ENCODE results near the gene SYDE1.

SYDE1 gene

DNA sequence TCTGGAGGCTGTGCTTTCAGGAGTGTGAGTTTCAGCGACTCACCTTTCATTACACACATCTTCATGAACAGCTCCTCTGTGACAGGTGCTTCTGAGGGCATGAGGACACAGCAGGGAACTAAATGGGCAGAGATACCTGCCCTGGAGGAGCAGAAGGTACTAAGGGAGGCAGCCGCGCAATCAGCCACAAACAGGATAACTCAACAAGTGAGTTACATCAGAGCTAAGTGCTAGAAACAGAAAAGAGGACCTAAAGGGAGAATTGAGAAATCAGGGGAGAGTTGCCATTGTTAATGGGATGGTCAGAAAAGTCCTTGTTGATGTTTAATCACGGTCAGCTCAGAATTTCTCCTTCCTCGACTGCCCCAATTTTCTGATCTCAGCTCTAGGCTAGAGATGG is 42.5 kb downstream of the SYDE1 start:
- DNase-seq (ENCODE audit: low read depth): no peak
- TF ChIP-seq, protein P1, sequence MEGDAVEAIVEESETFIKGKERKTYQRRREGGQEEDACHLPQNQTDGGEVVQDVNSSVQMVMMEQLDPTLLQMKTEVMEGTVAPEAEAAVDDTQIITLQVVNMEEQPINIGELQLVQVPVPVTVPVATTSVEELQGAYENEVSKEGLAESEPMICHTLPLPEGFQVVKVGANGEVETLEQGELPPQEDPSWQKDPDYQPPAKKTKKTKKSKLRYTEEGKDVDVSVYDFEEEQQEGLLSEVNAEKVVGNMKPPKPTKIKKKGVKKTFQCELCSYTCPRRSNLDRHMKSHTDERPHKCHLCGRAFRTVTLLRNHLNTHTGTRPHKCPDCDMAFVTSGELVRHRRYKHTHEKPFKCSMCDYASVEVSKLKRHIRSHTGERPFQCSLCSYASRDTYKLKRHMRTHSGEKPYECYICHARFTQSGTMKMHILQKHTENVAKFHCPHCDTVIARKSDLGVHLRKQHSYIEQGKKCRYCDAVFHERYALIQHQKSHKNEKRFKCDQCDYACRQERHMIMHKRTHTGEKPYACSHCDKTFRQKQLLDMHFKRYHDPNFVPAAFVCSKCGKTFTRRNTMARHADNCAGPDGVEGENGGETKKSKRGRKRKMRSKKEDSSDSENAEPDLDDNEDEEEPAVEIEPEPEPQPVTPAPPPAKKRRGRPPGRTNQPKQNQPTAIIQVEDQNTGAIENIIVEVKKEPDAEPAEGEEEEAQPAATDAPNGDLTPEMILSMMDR (IDR thresholded peaks at IDR 0.05; ENCODE audit: control insufficient read depth, insufficient read depth, low read depth, low read length, missing control alignments): no peak
- no peak overlapping the region for H3K4me3 ChIP-seq (ENCODE audit: control insufficient read depth, low read depth, low read length)

DNA sequence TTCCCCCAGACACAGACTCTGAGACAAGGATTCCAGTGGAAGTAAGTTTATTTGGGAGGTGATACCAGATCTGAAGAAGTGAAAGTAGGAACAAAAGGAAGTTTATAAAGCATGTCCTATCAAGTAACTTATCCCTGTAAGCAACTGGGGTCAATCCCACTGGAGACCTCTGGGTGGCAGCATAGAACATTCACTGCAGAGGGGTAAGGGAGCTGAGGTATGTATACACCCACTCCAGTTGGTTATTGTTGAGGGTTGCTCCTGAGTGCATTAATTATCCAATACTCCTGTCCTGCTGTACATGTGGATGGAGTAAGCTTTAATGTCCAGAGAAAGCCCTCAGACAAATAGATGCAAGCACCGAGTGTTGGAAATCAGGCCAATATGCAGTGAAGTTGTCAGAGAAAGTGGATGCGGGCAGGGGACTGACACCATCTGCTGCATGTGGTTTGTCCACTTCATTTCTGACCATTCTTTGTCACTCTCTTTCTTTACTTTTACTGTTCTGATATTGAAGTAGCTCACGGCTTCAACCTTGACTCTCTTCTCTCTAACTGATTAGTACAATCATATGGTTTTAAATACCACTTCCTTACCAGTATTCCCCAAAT is 46.9 kb downstream of the SYDE1 start:
- TF ChIP-seq, protein P1 (IDR thresholded peaks at IDR 0.05; ENCODE audit: control insufficient read depth, insufficient read depth, low read depth, low read length, missing control alignments): peak; percentile 67
- no peak for DNase-seq (ENCODE audit: low read depth)
- no peak overlapping the region for H3K4me3 ChIP-seq (ENCODE audit: control insufficient read depth, low read depth, low read length)

DNA sequence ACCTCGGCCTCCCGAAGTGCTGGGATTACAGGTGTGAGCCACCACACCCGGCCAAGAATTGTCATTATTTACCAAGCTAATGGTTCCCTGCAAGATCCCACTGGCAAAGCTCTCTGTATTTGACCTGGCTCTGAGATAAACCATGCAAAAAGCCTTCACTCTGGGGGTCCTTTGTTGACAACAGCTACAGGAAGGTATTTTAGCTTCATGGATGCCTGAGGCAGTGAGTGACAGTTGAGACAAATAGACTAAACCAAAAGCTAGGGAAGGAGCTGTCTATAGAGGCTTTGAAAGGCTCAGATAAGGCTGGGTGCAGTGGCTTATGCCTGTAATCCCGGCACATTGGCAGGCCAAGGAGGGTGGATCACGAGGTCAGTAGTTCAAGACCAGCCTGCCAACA is 48.1 kb downstream of the SYDE1 start:
- no peak overlapping the region for H3K4me3 ChIP-seq (ENCODE audit: control insufficient read depth, low read depth, low read length)
- TF ChIP-seq, protein P1 (IDR thresholded peaks at IDR 0.05; ENCODE audit: control insufficient read depth, insufficient read depth, low read depth, low read length, missing control alignments): no peak
- no peak for DNase-seq (ENCODE audit: low read depth)

DNA sequence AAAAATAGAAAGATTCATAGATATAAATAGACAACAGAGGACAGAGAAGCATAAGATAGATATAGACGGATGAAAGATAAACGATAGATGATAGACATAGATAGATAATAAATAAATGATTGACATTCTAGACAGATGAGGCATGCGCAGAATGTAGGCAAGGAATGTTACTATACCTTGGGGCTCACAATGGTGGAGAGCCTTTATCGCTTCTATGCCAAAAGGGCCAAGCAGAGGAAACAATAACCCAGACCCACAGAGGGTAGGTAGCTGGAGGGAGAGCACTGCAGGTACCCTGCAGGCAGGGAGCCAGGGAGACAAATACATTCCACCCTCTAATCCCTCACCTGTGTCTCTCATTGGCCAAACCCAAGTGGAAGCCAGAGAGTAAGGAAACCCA is 49.2 kb downstream of the SYDE1 start:
- TF ChIP-seq, protein P1 (IDR thresholded peaks at IDR 0.05; ENCODE audit: control insufficient read depth, insufficient read depth, low read depth, low read length, missing control alignments): no peak
- no peak for DNase-seq (ENCODE audit: low read depth)
- no peak overlapping the region for H3K4me3 ChIP-seq (ENCODE audit: control insufficient read depth, low read depth, low read length)

DNA sequence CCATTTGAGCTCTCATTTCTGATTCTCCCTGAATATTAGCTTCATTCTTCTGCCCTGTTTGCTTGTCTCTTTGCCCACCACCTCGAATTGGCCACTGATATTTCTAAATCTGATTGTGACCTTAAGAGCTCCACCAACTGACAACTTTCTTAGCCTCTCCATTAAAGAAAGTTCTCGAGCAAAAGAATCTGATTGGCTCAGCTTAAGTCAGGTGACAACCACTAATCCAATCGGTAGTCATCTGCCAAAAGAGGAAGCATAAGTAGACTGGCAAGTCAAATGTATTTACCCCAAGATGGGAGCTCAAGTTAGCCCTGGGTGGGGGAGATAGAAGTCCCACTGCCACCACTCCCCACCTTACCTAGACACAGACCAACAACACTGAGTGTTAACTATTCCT is 52.0 kb downstream of the SYDE1 start:
- TF ChIP-seq, protein P1 (IDR thresholded peaks at IDR 0.05; ENCODE audit: control insufficient read depth, insufficient read depth, low read depth, low read length, missing control alignments): no peak
- no peak overlapping the region for H3K4me3 ChIP-seq (ENCODE audit: control insufficient read depth, low read depth, low read length)
- no peak for DNase-seq (ENCODE audit: low read depth)

DNA sequence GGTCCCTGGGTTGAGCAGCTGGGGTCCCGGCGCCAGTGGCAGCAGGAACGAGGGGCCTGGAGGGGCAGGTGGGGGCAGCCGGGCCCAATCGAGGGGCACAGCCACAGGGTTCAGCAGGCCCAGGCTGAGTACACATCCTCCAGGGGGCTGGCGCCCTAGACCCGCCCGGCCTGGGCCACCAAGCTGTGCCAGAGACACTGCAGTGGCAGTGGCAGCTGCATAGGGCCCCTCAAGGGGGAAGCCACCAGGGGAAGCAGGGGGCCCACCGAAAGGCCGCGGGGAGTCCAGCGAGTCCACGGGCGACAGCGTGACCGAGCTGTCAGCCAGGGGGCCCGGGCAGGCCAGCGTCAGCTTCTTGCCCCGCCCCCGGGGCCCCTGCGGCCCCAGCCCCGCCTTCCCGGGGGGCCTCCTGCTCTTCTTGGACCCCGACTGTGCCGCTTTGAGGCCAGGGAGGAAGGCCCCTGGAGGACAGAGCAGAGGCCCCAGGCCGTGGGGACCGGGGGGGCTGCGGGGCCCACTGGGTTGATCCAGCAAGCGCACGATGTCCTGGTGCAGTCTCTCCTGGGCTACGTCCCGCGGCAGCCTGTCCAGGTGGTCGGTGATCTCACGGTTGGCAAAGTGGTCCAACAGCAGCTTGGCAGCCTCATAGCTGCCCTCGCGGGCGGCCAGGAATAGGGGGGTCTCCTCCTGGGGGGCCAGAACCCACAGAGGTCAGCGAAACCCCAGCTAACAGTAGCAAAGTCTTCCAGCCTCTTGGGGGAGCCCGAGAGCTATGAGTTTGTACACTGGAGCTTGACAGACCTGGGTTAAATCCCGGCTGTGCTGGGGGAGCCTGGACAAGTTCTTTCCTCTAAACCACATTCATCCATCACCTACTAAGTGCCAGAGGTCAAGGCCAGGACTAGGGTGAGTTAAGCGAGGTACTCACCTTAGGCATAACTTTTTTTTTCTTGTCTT is 54.1 kb downstream of the SYDE1 start:
- TF ChIP-seq, protein P1 (IDR thresholded peaks at IDR 0.05; ENCODE audit: control insufficient read depth, insufficient read depth, low read depth, low read length, missing control alignments): peak; percentile 63
- no peak for DNase-seq (ENCODE audit: low read depth)
- no peak overlapping the region for H3K4me3 ChIP-seq (ENCODE audit: control insufficient read depth, low read depth, low read length)

Measured in AG09309 (cell line).